Measurements from ENCODE around the gene OLR1.

The OLR1 gene

GRCh38 chr12:10115890-10116289, 56.0 kb downstream of the OLR1 start:
- no peak overlapping the region for H3K4me3 ChIP-seq (ENCODE audit: low read depth, low read length)
- TF ChIP-seq CTCF (IDR thresholded peaks at IDR 0.05; ENCODE audit: low read depth, low read length), result no peak

GRCh38 chr12:10115311-10115710, 56.6 kb downstream of the OLR1 start:
- no peak for TF ChIP-seq CTCF (IDR thresholded peaks at IDR 0.05; ENCODE audit: low read depth, low read length)
- no peak overlapping the region for H3K4me3 ChIP-seq (ENCODE audit: low read depth, low read length)

- TF ChIP-seq CTCF (IDR thresholded peaks at IDR 0.05; ENCODE audit: low read depth, low read length), result no peak
- H3K4me3 ChIP-seq (ENCODE audit: low read depth, low read length), result no peak overlapping the region
These were observed 58.0 kb downstream of the OLR1 start for GRCh38 chr12:10113920-10114319.

- H3K4me3 ChIP-seq (ENCODE audit: low read depth, low read length), result no peak overlapping the region
- no peak for TF ChIP-seq CTCF (IDR thresholded peaks at IDR 0.05; ENCODE audit: low read depth, low read length)
These were observed 58.9 kb downstream of the OLR1 start for GRCh38 chr12:10113075-10113474.

GRCh38 chr12:10111451-10111850, 60.5 kb downstream of the OLR1 start:
- H3K4me3 ChIP-seq (ENCODE audit: low read depth, low read length), result no peak overlapping the region
- no peak for TF ChIP-seq CTCF (IDR thresholded peaks at IDR 0.05; ENCODE audit: low read depth, low read length)

- H3K4me3 ChIP-seq (ENCODE audit: low read depth, low read length), result no peak overlapping the region
- TF ChIP-seq CTCF (IDR thresholded peaks at IDR 0.05; ENCODE audit: low read depth, low read length), result no peak
These were observed 61.6 kb downstream of the OLR1 start for GRCh38 chr12:10110256-10110844.

Measured in WI38 (cell line).